SK-N-SH treated with all-trans-retinoic acid at 6 μM for 48 hours (cell line): ENCODE data around the gene HOGA1.

Experiments
- CSRNP3 ChIP-seq: fragments of 250-450 bp; sonication (Bioruptor Pico); IDR thresholded peaks from 2 replicates; pipeline ENCODE4 v1.5.1; 2021; ENCODE audit warnings: mild to moderate bottlenecking, moderate library complexity
- PATZ1 ChIP-seq: fragments of 250-450 bp; sonication (Bioruptor Pico); IDR thresholded peaks from 2 replicates; pipeline ENCODE4 v1.8.0; 2020; ENCODE audit warnings: mild to moderate bottlenecking, moderate library complexity, borderline replicate concordance
- ZNF70 ChIP-seq: fragments of 450-650 bp; formaldehyde crosslinking; IDR thresholded peaks from 2 replicates; pipeline ENCODE4 v1.5.0; 2020; ENCODE audit warnings: mild to moderate bottlenecking, moderate library complexity
- ZNF8 ChIP-seq: fragments of 450-650 bp; formaldehyde crosslinking; IDR thresholded peaks from 2 replicates; pipeline ENCODE4 v1.5.0; 2020; ENCODE audit warnings: mild to moderate bottlenecking, moderate library complexity

GRCh38 chr10:97570146-97570788 is 13.9 kb upstream of the HOGA1 start:
- TF ChIP-seq ZNF8 (CRISPR knock-in tag) (no peak), CSRNP3 (CRISPR knock-in tag) (no peak), PATZ1 (CRISPR knock-in tag) (no peak), ZNF70 (CRISPR knock-in tag) (no peak)
